Loucy (cell line): ENCODE measurements around the gene SLC22A4.

Experiments used
- EZH2phosphoT487 ChIP-seq: fragments of 200-600 bp; IDR thresholded peaks from 2 replicates; pipeline ENCODE4 v1.6.1; 2018; ENCODE audit warnings: antibody characterized with exemption, mild to moderate bottlenecking, moderate library complexity, borderline replicate concordance
- TF ChIP-seq, protein P1 (sequence below): fragments of 200-600 bp; sonication (generic); conservative IDR thresholded peaks from 2 replicates; pipeline ENCODE4 v1.5.1; 2014; ENCODE audit warnings: mild to moderate bottlenecking, antibody characterized with exemption, low read length

DNA sequence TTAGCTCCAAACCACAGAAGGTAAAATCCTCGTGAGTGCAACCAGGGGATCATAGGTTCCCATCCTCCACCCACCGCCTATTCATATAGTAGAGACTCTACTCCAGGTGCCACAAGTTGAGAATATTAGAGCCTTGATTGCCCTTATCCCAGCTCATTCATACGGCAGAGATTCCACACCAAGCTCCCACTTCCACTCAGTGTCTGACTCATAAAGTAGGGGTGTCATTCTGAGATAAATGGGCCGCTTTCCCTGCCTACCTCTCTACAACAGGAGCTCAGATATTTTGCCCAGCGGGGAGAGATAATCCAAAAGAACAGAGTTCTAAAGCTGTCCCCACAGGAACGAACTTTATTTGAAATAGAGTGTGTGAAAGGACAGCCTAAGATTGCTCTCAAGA lies 9.4 kb downstream of the SLC22A4 start:
- TF ChIP-seq, protein P1, sequence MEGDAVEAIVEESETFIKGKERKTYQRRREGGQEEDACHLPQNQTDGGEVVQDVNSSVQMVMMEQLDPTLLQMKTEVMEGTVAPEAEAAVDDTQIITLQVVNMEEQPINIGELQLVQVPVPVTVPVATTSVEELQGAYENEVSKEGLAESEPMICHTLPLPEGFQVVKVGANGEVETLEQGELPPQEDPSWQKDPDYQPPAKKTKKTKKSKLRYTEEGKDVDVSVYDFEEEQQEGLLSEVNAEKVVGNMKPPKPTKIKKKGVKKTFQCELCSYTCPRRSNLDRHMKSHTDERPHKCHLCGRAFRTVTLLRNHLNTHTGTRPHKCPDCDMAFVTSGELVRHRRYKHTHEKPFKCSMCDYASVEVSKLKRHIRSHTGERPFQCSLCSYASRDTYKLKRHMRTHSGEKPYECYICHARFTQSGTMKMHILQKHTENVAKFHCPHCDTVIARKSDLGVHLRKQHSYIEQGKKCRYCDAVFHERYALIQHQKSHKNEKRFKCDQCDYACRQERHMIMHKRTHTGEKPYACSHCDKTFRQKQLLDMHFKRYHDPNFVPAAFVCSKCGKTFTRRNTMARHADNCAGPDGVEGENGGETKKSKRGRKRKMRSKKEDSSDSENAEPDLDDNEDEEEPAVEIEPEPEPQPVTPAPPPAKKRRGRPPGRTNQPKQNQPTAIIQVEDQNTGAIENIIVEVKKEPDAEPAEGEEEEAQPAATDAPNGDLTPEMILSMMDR = no peak
- no peak for TF ChIP-seq EZH2phosphoT487
